ENCODE measurements around the gene MMAB. TPM values are rescaled to one million over a fixed set of nuclear protein-coding genes. Genes with fewer than 3 reads are reported as not detected.

MMAB gene
- total RNA-seq, 1 experiment from 2014 or later = 24.3 TPM

- WGBS (ENCODE audit: extremely low coverage, insufficient read length, low lambda C conversion rate) = no CpG with 5 or more reads among the region's 30 CpGs
- H2BK5ac ChIP-seq (ENCODE audit: insufficient read length, low read length) = no peak overlapping the region
- H3K27ac ChIP-seq (ENCODE audit: insufficient read length, low read depth, low read length) = no peak overlapping the region
- no peak overlapping the region for H2BK120ac ChIP-seq (ENCODE audit: low read depth, low read length, poor library complexity, severe bottlenecking)
- H3K4me1 ChIP-seq (ENCODE audit: insufficient read depth, low read length) = no peaks in the 10 kb centered on the region
- H4K8ac ChIP-seq (replicated peaks; ENCODE audit: insufficient read length, low read depth, low read length) = no peak overlapping the region
- no peak overlapping the region for H4K91ac ChIP-seq (ENCODE audit: insufficient read length, low read depth, low read length)
- no peak overlapping the region for H2BK12ac ChIP-seq (ENCODE audit: insufficient read length, low read depth, low read length)
- Mint-ChIP-seq H3K27ac (no peak overlapping the region), H3K27me3 (ENCODE audit: low read depth) (no peaks in the 10 kb centered on the region), H3K9me3 (no peaks in the 10 kb centered on the region; a peak in 2 of 5 replicates), H3K4me1 (peaks cover 0 to 3% of the 10 kb centered on the region in 2 experiments; a peak in 1 of 4 replicates), H3K36me3 (ENCODE audit: insufficient read depth in 1 of 3, low read depth in 3 of 3) (peaks cover 18 to 46% (median 25%) of the 10 kb centered on the region in 3 experiments), H3K4me3 (no peak overlapping the region)
- no peak overlapping the region for H3K56ac ChIP-seq (ENCODE audit: insufficient read length, low read depth, low read length)
- TF ChIP-seq CTCF (conservative IDR thresholded peaks at IDR 0.05) = no peak
- no peaks in the 10 kb centered on the region for H3K9me3 ChIP-seq (ENCODE audit: control insufficient read depth, low read depth, low read length)
- no peak overlapping the region for H3K4ac ChIP-seq (ENCODE audit: low read depth, low read length)
- no peaks in the 10 kb centered on the region for H3K79me2 ChIP-seq (ENCODE audit: insufficient read depth, low read length)
- no peak overlapping the region for H2BK20ac ChIP-seq (ENCODE audit: low read depth, low read length, poor library complexity, severe bottlenecking)
- H3K9ac ChIP-seq (ENCODE audit: extremely low read depth, insufficient read length, low read length) = no peak overlapping the region
- no peak for DNase-seq
- no peaks in the 10 kb centered on the region for H3K23me2 ChIP-seq (ENCODE audit: insufficient read length, low read depth, low read length, poor library complexity, severe bottlenecking)
- no peak overlapping the region for H3K18ac ChIP-seq (ENCODE audit: insufficient read length, low read depth, low read length)
- H3K27me3 ChIP-seq (ENCODE audit: insufficient read depth, low read length) = no peaks in the 10 kb centered on the region
- no peak overlapping the region for H2BK15ac ChIP-seq (ENCODE audit: low read depth, low read length)
- H3T11ph ChIP-seq (ENCODE audit: low read length) = no peak overlapping the region
- no peak overlapping the region for H2AFZ ChIP-seq (ENCODE audit: low read length)
- no peak overlapping the region for H4K5ac ChIP-seq (ENCODE audit: insufficient read length, low read depth, low read length)
- no peak overlapping the region for H3K4me2 ChIP-seq (ENCODE audit: insufficient read depth, insufficient read length, low read length)
- no peak overlapping the region for H3K23ac ChIP-seq (ENCODE audit: insufficient read length, low read depth, low read length)
- H4K20me1 ChIP-seq (ENCODE audit: control insufficient read depth, insufficient read depth, insufficient read length) = no peaks in the 10 kb centered on the region
- no peak overlapping the region for H2AK5ac ChIP-seq (ENCODE audit: insufficient read length, low read length)
- H3K14ac ChIP-seq (ENCODE audit: insufficient read depth, low read length) = no peak overlapping the region
- no peaks in the 10 kb centered on the region for H3K79me1 ChIP-seq (ENCODE audit: insufficient read depth, low read depth, low read length, poor library complexity, severe bottlenecking)
Observed at GRCh38 chr12:109563291-109564284, 9.7 kb downstream of the MMAB start.
